Endothelial cell of umbilical vein (primary cell): ENCODE measurements around the gene FZD2. TPM values are rescaled to one million over a fixed set of nuclear protein-coding genes. Genes with fewer than 3 reads are reported as not detected.

ENCODE experiments used
- BruUV-seq: library from RNA; stranded (reverse); fragments of 400-500 nt; replicated peaks from 2 replicates; lab custom pipeline; 2021; lab: Mats Ljungman, UMichigan
- CTCF ChIA-PET: fragments of 300-600, 350-600 bp; sonication (Branson Sonifier 250); formaldehyde crosslinking; loops from one replicate; lab custom pipeline; 2021; ENCODE audit warnings: antibody characterized with exemption, inconsistent platforms; lab: Charles Lee
- POLR2A ChIA-PET: fragments of 300-600, 350-600 bp; sonication (Branson Sonifier 250); formaldehyde crosslinking; loops from one replicate; lab custom pipeline; 2021; ENCODE audit warnings: antibody characterized with exemption, inconsistent platforms; lab: Charles Lee
- DNase-seq: peaks from one replicate; pipeline ENCODE4 v3.0.0-alpha.2; 2011; ENCODE audit warnings: low read depth, low spot score
- FAIRE-seq: peaks from 2 replicates; lab custom pipeline; 2011; peaks lifted over from hg19 to GRCh38; lab: Jason Lieb, UNC
- H2AFZ ChIP-seq: 2 replicates; pipeline ENCODE4 v1.6.0; 2012; ENCODE audit warnings: low read depth, low read length, control low read depth, inconsistent platforms
- H3K27ac ChIP-seq: 2 replicates; pipeline ENCODE4 v1.5.1; 2011; ENCODE audit warnings: low read depth, mild to moderate bottlenecking, control low read depth, low read length, moderate library complexity; ENCODE audit not compliant: insufficient read depth
- H3K27me3 ChIP-seq, 2 experiments: 2 replicates each; pipeline versions ENCODE4 v1.6.0 to v1.6.1; 2011; ENCODE audit warnings: low read length in 2 of 2, mixed read lengths in 1 of 2; ENCODE audit not compliant: control insufficient read depth in 2 of 2, insufficient read depth in 2 of 2
- H3K36me3 ChIP-seq, 2 experiments: 2 replicates in 1 of 2; 3 replicates in 1 of 2; pipeline ENCODE4 v1.5.1; 2011; ENCODE audit warnings: low read length in 2 of 2, mild to moderate bottlenecking in 1 of 2, moderate library complexity in 1 of 2; ENCODE audit not compliant: control insufficient read depth in 2 of 2, insufficient read depth in 2 of 2; ENCODE audit errors: extremely low read depth in 1 of 2
- H3K4me1 ChIP-seq: 3 replicates; pipeline ENCODE4 v1.5.1; 2011; ENCODE audit warnings: mild to moderate bottlenecking, low read length; ENCODE audit not compliant: control insufficient read depth, insufficient read depth; ENCODE audit errors: extremely low read depth
- H3K4me2 ChIP-seq: 2 replicates; pipeline ENCODE4 v1.6.1; 2011; ENCODE audit warnings: low read length, control low read depth, mixed read lengths; ENCODE audit not compliant: insufficient read depth
- H3K4me3 ChIP-seq, 3 experiments: fragments of 200-600 bp in 1 of 3; sonication (generic), shearing (Covaris generic) in 1 of 3; replicated peaks in 1 of 3; 2 replicates each; pipeline ENCODE4 v1.5.1; 2011 to 2016; ENCODE audit warnings: control low read depth in 3 of 3, low read length in 3 of 3, mild to moderate bottlenecking in 2 of 3, inconsistent platforms in 1 of 3, low read depth in 1 of 3, moderate library complexity in 1 of 3; ENCODE audit not compliant: insufficient read depth in 1 of 3
- H3K79me2 ChIP-seq: 2 replicates; pipeline ENCODE4 v1.6.0; 2012; ENCODE audit warnings: low read length, inconsistent platforms; ENCODE audit not compliant: control insufficient read depth, insufficient read depth
- H3K9ac ChIP-seq: replicated peaks from 2 replicates; pipeline ENCODE3; 2011; ENCODE audit warnings: low read length, control low read depth; ENCODE audit not compliant: insufficient read depth; ENCODE audit errors: extremely low read depth
- H3K9me1 ChIP-seq: replicated peaks from 3 replicates; pipeline ENCODE4 v1.6.0; 2011; ENCODE audit warnings: mild to moderate bottlenecking, low read length; ENCODE audit not compliant: control insufficient read depth, insufficient read depth; ENCODE audit errors: extremely low read depth
- H3K9me3 ChIP-seq: replicated peaks from 2 replicates; pipeline ENCODE4 v1.5.1; 2012; ENCODE audit warnings: low read length, inconsistent platforms; ENCODE audit not compliant: control insufficient read depth, insufficient read depth
- H4K20me1 ChIP-seq: replicated peaks from 2 replicates; pipeline ENCODE3; 2011; ENCODE audit warnings: mild to moderate bottlenecking, low read length; ENCODE audit not compliant: control insufficient read depth, insufficient read depth; ENCODE audit errors: extremely low read depth
- EZH2 ChIP-seq: IDR thresholded peaks from 2 replicates; pipeline ENCODE4 v1.6.1; 2012; ENCODE audit warnings: borderline replicate concordance, low read depth, mild to moderate bottlenecking, moderate library complexity, low read length, inconsistent platforms; ENCODE audit not compliant: severe bottlenecking
- FOS ChIP-seq: IDR thresholded peaks from 2 replicates; pipeline ENCODE4 v1.6.1; 2011; ENCODE audit warnings: mild to moderate bottlenecking, low read length, moderate library complexity, borderline replicate concordance; ENCODE audit not compliant: insufficient read depth
- GATA2 ChIP-seq: IDR thresholded peaks from 2 replicates; pipeline ENCODE4 v1.7.0; 2011; ENCODE audit warnings: low read depth, mild to moderate bottlenecking, moderate library complexity, mixed read lengths, low read length; ENCODE audit not compliant: insufficient read length, insufficient read depth
- JUN ChIP-seq: IDR thresholded peaks from 2 replicates; pipeline ENCODE4 v1.6.1; 2011; ENCODE audit warnings: borderline replicate concordance, low read depth; ENCODE audit not compliant: insufficient read length, insufficient read depth
- MYC ChIP-seq: IDR thresholded peaks from one replicate; pipeline ENCODE4 v1.6.1; 2011; ENCODE audit warnings: mild to moderate bottlenecking, low read depth, low read length
- POLR2A ChIP-seq: IDR thresholded peaks from 2 replicates; pipeline ENCODE4 v1.6.1; 2012; ENCODE audit warnings: low read depth, mild to moderate bottlenecking, control low read depth, low read length
- POLR2AphosphoS5 ChIP-seq: IDR thresholded peaks from 2 replicates; pipeline ENCODE4 v1.6.1; 2012; ENCODE audit warnings: low read depth, mild to moderate bottlenecking, control low read depth, low read length, moderate library complexity; ENCODE audit not compliant: insufficient read depth
- dilution Hi-C: fragments of 300-500 bp; cut with MboI; formaldehyde crosslinking; loops from one replicate; pipeline ENCODE4 v1.15.0; 2019; ENCODE audit warnings: low sequenced_read_pairs; ENCODE audit not compliant: extremely low pct_ligation_motif_present
- intact Hi-C: fragments of 100-400 bp; cut with micrococcal nuclease; formaldehyde crosslinking; loops from one replicate; pipeline ENCODE4 v1.10.0; 2022
- polyA plus RNA-seq, 4 experiments: library from polyadenylated mRNA; depleted of rRNA in 3 of 4; stranded (reverse) in 3 of 4; unstranded in 1 of 4; fragments of >200 nt; gene quantifications; 2 replicates each; pipeline versions ENCODE4 v1.2.1 to v1.2.3, GENCODE V29; 2011 to 2012; ENCODE audit warnings: missing spikeins in 1 of 4
- total RNA-seq: library from RNA; stranded (reverse); gene quantifications from 2 replicates; pipeline ENCODE4 v1.2.3, GENCODE V29; 2021
- TF ChIP-seq, protein P1 (sequence below), 2 donors: IDR thresholded peaks; 1 replicate in 1 of 2; 2 replicates in 1 of 2; pipeline ENCODE4 v1.5.1; 2011; ENCODE audit warnings: low read length in 2 of 2, mild to moderate bottlenecking in 2 of 2, moderate library complexity in 2 of 2, control low read depth in 1 of 2, inconsistent platforms in 1 of 2, low read depth in 1 of 2; ENCODE audit not compliant: insufficient read depth in 1 of 2; ENCODE audit errors: extremely low read depth in 1 of 2
- TF ChIP-seq, protein P2 (sequence below): IDR thresholded peaks from 2 replicates; pipeline ENCODE4 v1.6.1; 2011; ENCODE audit not compliant: insufficient read depth, insufficient read length

The FZD2 gene
- total and polyA plus RNA-seq, 2 donors (not counting 3 experiments of a cell fraction or from before 2014, with no cell fraction given), result 5.8 to 14.0 TPM

- dilution Hi-C loops, result no loop called here
- CTCF ChIA-PET, result interaction anchor here (1.0 to 2.0 kb wide), 7 partner anchors 9 to 128 kb away, joined by 3 to 8 read pairs (median 3); no protein-coding TSS in a partner anchor
Measured at GRCh38 chr17:44543905-44544523, 13.3 kb upstream of the FZD2 start.

GRCh38 chr17:44546671-44547606 lies 10.3 kb upstream of the FZD2 start:
- dilution Hi-C loops, result no loop called here
- Histone ChIP-seq H3K9me3 (no peaks in the 10 kb centered on the region), H3K36me3 (no peaks in the 10 kb centered on the region), H3K4me2 (peak overlapping the region; percentile 75), H3K27me3 (peaks cover 0 to 5% of the 10 kb centered on the region in 2 experiments), H2AFZ (peak overlapping the region; percentile 81), H3K4me1 (peaks cover 13% of the 10 kb centered on the region), H3K9me1 (no peaks in the 10 kb centered on the region), H3K9ac (no peak overlapping the region), H3K4me3 (no peak overlapping the region), H3K27ac (peak overlapping the region; percentile 71), H4K20me1 (no peaks in the 10 kb centered on the region), H3K79me2 (no peaks in the 10 kb centered on the region)
- TF ChIP-seq, protein P1, sequence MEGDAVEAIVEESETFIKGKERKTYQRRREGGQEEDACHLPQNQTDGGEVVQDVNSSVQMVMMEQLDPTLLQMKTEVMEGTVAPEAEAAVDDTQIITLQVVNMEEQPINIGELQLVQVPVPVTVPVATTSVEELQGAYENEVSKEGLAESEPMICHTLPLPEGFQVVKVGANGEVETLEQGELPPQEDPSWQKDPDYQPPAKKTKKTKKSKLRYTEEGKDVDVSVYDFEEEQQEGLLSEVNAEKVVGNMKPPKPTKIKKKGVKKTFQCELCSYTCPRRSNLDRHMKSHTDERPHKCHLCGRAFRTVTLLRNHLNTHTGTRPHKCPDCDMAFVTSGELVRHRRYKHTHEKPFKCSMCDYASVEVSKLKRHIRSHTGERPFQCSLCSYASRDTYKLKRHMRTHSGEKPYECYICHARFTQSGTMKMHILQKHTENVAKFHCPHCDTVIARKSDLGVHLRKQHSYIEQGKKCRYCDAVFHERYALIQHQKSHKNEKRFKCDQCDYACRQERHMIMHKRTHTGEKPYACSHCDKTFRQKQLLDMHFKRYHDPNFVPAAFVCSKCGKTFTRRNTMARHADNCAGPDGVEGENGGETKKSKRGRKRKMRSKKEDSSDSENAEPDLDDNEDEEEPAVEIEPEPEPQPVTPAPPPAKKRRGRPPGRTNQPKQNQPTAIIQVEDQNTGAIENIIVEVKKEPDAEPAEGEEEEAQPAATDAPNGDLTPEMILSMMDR (IDR thresholded peaks at IDR 0.05; ENCODE audit: extremely low read depth in 1 of 2, insufficient read depth in 1 of 2, low read depth in 1 of 2, low read length in 2 of 2), result no peak
- TF ChIP-seq GATA2 (no peak), FOS (peak; percentile 86), MYC (no peak), EZH2 (no peak), POLR2AphosphoS5 (peak; percentile 25), POLR2A (no peak), JUN (peak; percentile 80)
- TF ChIP-seq, protein P2, sequence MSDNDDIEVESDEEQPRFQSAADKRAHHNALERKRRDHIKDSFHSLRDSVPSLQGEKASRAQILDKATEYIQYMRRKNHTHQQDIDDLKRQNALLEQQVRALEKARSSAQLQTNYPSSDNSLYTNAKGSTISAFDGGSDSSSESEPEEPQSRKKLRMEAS, result no peak
- BruUV-seq, result no TSS peak
- intact Hi-C loops, result loop anchor here (1.0 kb wide), 1 partner anchor 10 kb away; the partner anchor contains the start of gene FZD2
- peak; percentile 61 for DNase-seq
- POLR2A ChIA-PET, result no interaction called here
- CTCF ChIA-PET, result interaction anchor here (0.7 to 4.1 kb wide), 8 partner anchors 10 to 111 kb away, joined by 3 to 15 read pairs (median 5); partner anchors contain the start of gene FZD2
- peak; percentile 85 for FAIRE-seq

More at GRCh38 chr17:44543905-44544523, 13.3 kb upstream of the FZD2 start:
- H2AFZ ChIP-seq, result no peak overlapping the region
- H3K9ac ChIP-seq, result no peak overlapping the region
- no peaks in the 10 kb centered on the region for H3K9me3 ChIP-seq
- FAIRE-seq, result no peak
- no peaks in the 10 kb centered on the region for H3K79me2 ChIP-seq
- intact Hi-C loops, result no loop called here
- H3K9me1 ChIP-seq, result no peaks in the 10 kb centered on the region
- peaks cover 4 to 12% of the 10 kb centered on the region in 2 experiments for H3K27me3 ChIP-seq
- no peak overlapping the region for H3K4me3 ChIP-seq
- POLR2A ChIA-PET, result no interaction called here
- no peak for DNase-seq
- H3K4me2 ChIP-seq, result no peak overlapping the region
- no peak overlapping the region for H3K27ac ChIP-seq
- H3K4me1 ChIP-seq, result peaks cover 13% of the 10 kb centered on the region
- no peak for TF ChIP-seq JUN
- no TSS peak for BruUV-seq
- H3K36me3 ChIP-seq, result no peaks in the 10 kb centered on the region
- no peaks in the 10 kb centered on the region for H4K20me1 ChIP-seq
